WTC11 (cell line): ENCODE data around the gene TMEM87A.

Experiments used
- ATF1 ChIP-seq: sonication (generic); formaldehyde crosslinking; IDR thresholded peaks from 2 replicates; pipeline ENCODE4 v1.8.1; 2023; ENCODE audit warnings: mild to moderate bottlenecking, moderate library complexity, missing genetic modification reagents
- ATF2 ChIP-seq: sonication (generic); formaldehyde crosslinking; IDR thresholded peaks from 2 replicates; pipeline ENCODE4 v1.8.1; 2022; ENCODE audit warnings: low read depth, missing genetic modification reagents, borderline replicate concordance
- TEAD4 ChIP-seq: sonication (generic); formaldehyde crosslinking; IDR thresholded peaks from 2 replicates; pipeline ENCODE4 v1.8.0; 2022; ENCODE audit warnings: mild to moderate bottlenecking, missing genetic modification reagents
- ZBTB43 ChIP-seq: sonication (generic); formaldehyde crosslinking; IDR thresholded peaks from 2 replicates; pipeline ENCODE4 v1.8.1; 2023; ENCODE audit warnings: mild to moderate bottlenecking, missing genetic modification reagents

- TF ChIP-seq ATF1 (no peak), TEAD4 (CRISPR knock-in tag) (no peak), ZBTB43 (CRISPR knock-in tag) (no peak), ATF2 (CRISPR knock-in tag) (no peak)
Measured at GRCh38 chr15:42210696-42211095, 62.5 kb downstream of the TMEM87A start.
